HepG2 (cell line): ENCODE data around the gene PRKAR1B. TPM values are rescaled to one million over a fixed set of nuclear protein-coding genes. Genes with fewer than 3 reads are reported as not detected.

Experiments used
- ATF7 ChIP-seq, 2 experiments: fragments of 450-650 bp in 1 of 2; sonication (generic) in 1 of 2; formaldehyde crosslinking in 1 of 2; IDR thresholded peaks; 2 replicates each; pipeline versions ENCODE4 v1.4.0 to v1.6.1; 2016 to 2020; ENCODE audit warnings: antibody characterized with exemption in 1 of 2, mild to moderate bottlenecking in 1 of 2, missing genetic modification reagents in 1 of 2
- GPN1 ChIP-seq: sonication (generic); formaldehyde crosslinking; IDR thresholded peaks from 2 replicates; pipeline ENCODE4 v1.5.1; 2020; ENCODE audit warnings: missing genetic modification reagents, borderline replicate concordance
- HNRNPH1 ChIP-seq: fragments of 200-400 bp; formaldehyde crosslinking; optimal IDR thresholded peaks from 2 replicates; pipeline ENCODE3; 2017; ENCODE audit warnings: mild to moderate bottlenecking, low read depth, low read length
- PHB2 ChIP-seq: fragments of 450-650 bp; IDR thresholded peaks from 2 replicates; pipeline ENCODE4 v1.6.1; 2018; ENCODE audit not compliant: partially characterized antibody
- polyA plus RNA-seq, 8 experiments: library from polyadenylated mRNA; depleted of rRNA in 3 of 8; stranded (reverse) in 7 of 8; unstranded in 1 of 8; fragments of >200 nt; fragmentation: Illumina TruSeq in 4 of 8; extraction: Trizol in 4 of 8; gene quantifications; 2 replicates each; pipeline versions ENCODE4 v1.2.1 to v1.2.3, GENCODE V29; 2011 to 2016; ENCODE audit warnings: low read depth in 4 of 8, missing spikeins in 1 of 8, mixed read lengths in 1 of 8; ENCODE audit not compliant: insufficient read depth in 1 of 8
- total RNA-seq, 5 experiments: library from RNA; depleted of rRNA; stranded (reverse); fragments of >200 nt; fragmentation: Illumina TruSeq; extraction: Trizol; gene quantifications; 2 replicates each; pipeline ENCODE4 v1.2.3, GENCODE V29; 2016; ENCODE audit warnings: low read depth in 1 of 5
- TF ChIP-seq, protein P1 (sequence below): IDR thresholded peaks from 2 replicates; pipeline ENCODE4 v1.6.1; 2016; ENCODE audit warnings: low read depth, control low read depth
- TF ChIP-seq, protein P2 (sequence below): sonication (generic); formaldehyde crosslinking; IDR thresholded peaks from 2 replicates; pipeline ENCODE4 v1.5.1; 2020; ENCODE audit warnings: mild to moderate bottlenecking, moderate library complexity, missing genetic modification reagents
- TF ChIP-seq, protein P3 (sequence below): sonication (generic); formaldehyde crosslinking; IDR thresholded peaks from 2 replicates; pipeline ENCODE4 v1.4.0; 2020; ENCODE audit warnings: missing genetic modification reagents, mild to moderate bottlenecking, borderline replicate concordance
- TF ChIP-seq, protein P4 (sequence below): sonication (generic); formaldehyde crosslinking; IDR thresholded peaks from 2 replicates; pipeline ENCODE4 v1.8.1; 2023; ENCODE audit warnings: mild to moderate bottlenecking, missing genetic modification reagents
- TF ChIP-seq, protein P5 (sequence below): sonication (generic); formaldehyde crosslinking; IDR thresholded peaks from 2 replicates; pipeline ENCODE4; 2020; ENCODE audit warnings: missing genetic modification reagents, mild to moderate bottlenecking, borderline replicate concordance

The PRKAR1B gene
- total and polyA plus RNA-seq, 2 of the 13 experiments (the other 11 are each of a cell fraction or from before 2014, with no cell fraction given): 7.9 to 28.2 TPM

DNA sequence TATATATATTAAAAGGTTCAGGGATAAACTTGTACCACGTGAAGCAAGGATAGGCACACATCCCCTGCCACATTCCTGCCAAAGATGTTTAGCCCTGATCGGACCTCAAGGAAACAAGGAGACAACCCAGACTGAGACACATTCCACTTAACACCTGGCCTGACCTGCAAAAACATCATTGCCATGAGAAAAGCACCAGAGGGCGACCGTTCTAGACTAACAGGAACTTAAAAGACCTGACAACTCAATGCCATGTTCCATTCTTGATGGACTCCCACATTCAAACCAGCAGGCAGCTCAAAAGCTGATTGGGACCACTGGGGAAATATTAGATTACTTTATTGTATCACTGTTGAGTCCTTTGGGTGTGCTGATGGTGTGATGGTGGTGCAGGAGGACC is 199.4 kb downstream of the PRKAR1B start (continued):
- TF ChIP-seq, protein P1, sequence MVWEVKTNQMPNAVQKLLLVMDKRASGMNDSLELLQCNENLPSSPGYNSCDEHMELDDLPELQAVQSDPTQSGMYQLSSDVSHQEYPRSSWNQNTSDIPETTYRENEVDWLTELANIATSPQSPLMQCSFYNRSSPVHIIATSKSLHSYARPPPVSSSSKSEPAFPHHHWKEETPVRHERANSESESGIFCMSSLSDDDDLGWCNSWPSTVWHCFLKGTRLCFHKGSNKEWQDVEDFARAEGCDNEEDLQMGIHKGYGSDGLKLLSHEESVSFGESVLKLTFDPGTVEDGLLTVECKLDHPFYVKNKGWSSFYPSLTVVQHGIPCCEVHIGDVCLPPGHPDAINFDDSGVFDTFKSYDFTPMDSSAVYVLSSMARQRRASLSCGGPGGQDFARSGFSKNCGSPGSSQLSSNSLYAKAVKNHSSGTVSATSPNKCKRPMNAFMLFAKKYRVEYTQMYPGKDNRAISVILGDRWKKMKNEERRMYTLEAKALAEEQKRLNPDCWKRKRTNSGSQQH (CRISPR knock-in tag): no peak
- TF ChIP-seq, protein P2, sequence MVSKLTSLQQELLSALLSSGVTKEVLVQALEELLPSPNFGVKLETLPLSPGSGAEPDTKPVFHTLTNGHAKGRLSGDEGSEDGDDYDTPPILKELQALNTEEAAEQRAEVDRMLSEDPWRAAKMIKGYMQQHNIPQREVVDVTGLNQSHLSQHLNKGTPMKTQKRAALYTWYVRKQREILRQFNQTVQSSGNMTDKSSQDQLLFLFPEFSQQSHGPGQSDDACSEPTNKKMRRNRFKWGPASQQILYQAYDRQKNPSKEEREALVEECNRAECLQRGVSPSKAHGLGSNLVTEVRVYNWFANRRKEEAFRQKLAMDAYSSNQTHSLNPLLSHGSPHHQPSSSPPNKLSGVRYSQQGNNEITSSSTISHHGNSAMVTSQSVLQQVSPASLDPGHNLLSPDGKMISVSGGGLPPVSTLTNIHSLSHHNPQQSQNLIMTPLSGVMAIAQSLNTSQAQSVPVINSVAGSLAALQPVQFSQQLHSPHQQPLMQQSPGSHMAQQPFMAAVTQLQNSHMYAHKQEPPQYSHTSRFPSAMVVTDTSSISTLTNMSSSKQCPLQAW (CRISPR knock-in tag): no peak
- no peak for TF ChIP-seq HNRNPH1
- no peak for TF ChIP-seq ATF7 (IDR thresholded peaks at IDR 0.05)
- TF ChIP-seq ATF7 (CRISPR knock-in tag; IDR thresholded peaks at IDR 0.05): no peak
- TF ChIP-seq, protein P3, sequence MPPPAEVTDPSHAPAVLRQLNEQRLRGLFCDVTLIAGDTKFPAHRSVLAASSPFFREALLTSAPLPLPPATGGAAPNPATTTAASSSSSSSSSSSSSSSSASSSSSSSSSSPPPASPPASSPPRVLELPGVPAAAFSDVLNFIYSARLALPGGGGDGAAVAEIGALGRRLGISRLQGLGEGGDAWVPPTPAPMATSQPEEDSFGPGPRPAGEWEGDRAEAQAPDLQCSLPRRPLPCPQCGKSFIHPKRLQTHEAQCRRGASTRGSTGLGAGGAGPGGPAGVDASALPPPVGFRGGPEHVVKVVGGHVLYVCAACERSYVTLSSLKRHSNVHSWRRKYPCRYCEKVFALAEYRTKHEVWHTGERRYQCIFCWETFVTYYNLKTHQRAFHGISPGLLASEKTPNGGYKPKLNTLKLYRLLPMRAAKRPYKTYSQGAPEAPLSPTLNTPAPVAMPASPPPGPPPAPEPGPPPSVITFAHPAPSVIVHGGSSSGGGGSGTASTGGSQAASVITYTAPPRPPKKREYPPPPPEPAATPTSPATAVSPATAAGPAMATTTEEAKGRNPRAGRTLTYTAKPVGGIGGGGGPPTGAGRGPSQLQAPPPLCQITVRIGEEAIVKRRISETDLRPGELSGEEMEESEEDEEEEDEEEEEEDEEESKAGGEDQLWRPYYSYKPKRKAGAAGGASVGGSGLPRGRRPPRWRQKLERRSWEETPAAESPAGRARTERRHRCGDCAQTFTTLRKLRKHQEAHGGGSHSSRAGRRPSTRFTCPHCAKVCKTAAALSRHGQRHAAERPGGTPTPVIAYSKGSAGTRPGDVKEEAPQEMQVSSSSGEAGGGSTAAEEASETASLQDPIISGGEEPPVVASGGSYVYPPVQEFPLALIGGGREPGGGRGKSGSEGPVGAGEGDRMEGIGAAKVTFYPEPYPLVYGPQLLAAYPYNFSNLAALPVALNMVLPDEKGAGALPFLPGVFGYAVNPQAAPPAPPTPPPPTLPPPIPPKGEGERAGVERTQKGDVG (CRISPR knock-in tag): no peak
- no peak for TF ChIP-seq GPN1
- TF ChIP-seq, protein P4, sequence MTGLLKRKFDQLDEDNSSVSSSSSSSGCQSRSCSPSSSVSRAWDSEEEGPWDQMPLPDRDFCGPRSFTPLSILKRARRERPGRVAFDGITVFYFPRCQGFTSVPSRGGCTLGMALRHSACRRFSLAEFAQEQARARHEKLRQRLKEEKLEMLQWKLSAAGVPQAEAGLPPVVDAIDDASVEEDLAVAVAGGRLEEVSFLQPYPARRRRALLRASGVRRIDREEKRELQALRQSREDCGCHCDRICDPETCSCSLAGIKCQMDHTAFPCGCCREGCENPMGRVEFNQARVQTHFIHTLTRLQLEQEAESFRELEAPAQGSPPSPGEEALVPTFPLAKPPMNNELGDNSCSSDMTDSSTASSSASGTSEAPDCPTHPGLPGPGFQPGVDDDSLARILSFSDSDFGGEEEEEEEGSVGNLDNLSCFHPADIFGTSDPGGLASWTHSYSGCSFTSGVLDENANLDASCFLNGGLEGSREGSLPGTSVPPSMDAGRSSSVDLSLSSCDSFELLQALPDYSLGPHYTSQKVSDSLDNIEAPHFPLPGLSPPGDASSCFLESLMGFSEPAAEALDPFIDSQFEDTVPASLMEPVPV (CRISPR knock-in tag): no peak
- no peak for TF ChIP-seq PHB2
- TF ChIP-seq, protein P5, sequence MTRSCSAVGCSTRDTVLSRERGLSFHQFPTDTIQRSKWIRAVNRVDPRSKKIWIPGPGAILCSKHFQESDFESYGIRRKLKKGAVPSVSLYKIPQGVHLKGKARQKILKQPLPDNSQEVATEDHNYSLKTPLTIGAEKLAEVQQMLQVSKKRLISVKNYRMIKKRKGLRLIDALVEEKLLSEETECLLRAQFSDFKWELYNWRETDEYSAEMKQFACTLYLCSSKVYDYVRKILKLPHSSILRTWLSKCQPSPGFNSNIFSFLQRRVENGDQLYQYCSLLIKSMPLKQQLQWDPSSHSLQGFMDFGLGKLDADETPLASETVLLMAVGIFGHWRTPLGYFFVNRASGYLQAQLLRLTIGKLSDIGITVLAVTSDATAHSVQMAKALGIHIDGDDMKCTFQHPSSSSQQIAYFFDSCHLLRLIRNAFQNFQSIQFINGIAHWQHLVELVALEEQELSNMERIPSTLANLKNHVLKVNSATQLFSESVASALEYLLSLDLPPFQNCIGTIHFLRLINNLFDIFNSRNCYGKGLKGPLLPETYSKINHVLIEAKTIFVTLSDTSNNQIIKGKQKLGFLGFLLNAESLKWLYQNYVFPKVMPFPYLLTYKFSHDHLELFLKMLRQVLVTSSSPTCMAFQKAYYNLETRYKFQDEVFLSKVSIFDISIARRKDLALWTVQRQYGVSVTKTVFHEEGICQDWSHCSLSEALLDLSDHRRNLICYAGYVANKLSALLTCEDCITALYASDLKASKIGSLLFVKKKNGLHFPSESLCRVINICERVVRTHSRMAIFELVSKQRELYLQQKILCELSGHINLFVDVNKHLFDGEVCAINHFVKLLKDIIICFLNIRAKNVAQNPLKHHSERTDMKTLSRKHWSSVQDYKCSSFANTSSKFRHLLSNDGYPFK (CRISPR knock-in tag): no peak
